GM19372 (cell line): Measurements from ENCODE around the gene NKG7.

Source experiments
- ATAC-seq: cut with Tn5 transposase; IDR thresholded peaks from one replicate; pipeline ENCODE4 v1.9.1; 2021; ENCODE audit warnings: mild to moderate bottlenecking, low read depth, moderate library complexity; ENCODE audit not compliant: unreplicated experiment

Gene NKG7

GRCh38 chr19:51392701-51393100 is 20.2 kb upstream of the NKG7 start:
- ATAC-seq = no peak

- ATAC-seq = no peak
These were observed 18.7 kb upstream of the NKG7 start for GRCh38 chr19:51391073-51391611.

GRCh38 chr19:51389143-51389542 is 16.7 kb upstream of the NKG7 start:
- no peak for ATAC-seq

DNA sequence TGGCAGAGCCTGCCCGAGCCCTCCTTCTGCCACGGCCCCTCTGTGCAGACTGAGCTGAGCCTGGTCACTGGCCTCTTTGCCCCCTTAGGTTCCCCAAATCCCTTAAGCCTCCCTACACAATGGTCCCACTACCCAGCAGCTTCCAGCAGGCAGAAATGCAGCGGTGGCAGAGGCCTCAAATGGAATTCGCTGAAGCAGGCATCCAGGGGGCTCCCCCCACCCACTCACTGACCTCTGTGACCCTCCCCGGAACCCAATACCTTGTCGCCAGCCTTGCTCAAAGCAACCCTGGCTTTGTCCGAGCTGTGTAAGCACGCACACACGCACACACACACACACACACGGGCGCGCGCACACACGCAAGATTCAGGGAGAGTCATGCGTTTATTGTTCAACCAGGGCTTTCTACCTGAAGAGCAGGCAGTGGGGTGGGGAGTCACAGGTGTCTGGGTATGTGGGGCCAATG is 15.5 kb upstream of the NKG7 start, which contains the start of gene LIM2:
LIM2 (minus strand) TSS at position 51 of the 466 bp plus-strand sequence. CDS start 531 bp downstream, outside the sequence.
- no peak for ATAC-seq

DNA sequence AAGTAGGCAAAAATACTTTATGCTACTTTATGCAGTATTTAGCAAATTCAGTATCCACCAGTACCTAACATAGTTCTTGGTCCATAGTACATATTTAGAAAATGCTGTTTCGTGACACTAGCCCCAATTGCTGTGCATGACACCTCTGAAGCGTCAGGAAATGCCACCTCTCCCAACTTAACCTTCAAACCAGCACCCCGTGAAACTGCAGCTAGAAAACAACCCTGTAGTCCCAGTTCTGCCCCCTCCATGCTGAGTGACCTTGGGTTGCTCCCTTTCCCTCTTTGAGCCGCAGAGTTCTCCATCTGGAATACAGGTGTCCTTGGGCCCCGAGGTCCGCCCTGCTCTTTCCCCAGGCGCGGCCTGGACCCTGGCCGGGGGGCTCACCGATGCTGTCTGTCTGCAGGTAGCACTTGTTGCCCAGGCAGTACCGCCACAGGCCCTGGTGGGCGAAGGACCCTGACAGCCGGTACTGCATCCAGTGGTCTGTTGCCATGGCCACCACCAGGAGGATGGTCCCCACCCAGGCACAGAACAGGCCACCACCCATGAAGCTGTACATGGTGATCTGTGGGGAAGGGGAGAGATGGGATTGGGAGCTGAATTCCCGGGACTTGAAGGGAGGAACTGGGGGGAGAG is 14.5 kb upstream of the NKG7 start:
- no peak for ATAC-seq

GRCh38 chr19:51382004-51382403 is 9.6 kb upstream of the NKG7 start:
- no peak for ATAC-seq

DNA sequence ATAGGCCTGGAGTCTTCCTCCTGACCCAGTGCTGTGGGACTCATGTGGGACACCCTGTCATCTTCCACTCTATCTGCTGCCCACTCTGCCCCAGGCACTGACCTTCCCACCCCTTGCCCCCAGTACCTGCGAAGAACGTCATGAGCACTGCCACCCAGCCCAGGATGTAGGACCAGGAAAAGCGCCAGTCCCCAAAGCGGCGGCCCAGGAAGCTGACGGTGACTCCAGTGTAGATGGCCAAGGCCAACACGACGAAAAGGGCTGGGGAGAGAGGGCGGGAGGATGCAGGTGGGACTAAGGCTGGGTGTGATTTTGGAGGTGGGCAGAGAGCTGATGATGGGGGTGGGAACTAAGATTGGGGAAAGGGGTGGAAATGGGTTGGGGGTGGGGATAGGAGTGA is 7.9 kb upstream of the NKG7 start:
- no peak for ATAC-seq

DNA sequence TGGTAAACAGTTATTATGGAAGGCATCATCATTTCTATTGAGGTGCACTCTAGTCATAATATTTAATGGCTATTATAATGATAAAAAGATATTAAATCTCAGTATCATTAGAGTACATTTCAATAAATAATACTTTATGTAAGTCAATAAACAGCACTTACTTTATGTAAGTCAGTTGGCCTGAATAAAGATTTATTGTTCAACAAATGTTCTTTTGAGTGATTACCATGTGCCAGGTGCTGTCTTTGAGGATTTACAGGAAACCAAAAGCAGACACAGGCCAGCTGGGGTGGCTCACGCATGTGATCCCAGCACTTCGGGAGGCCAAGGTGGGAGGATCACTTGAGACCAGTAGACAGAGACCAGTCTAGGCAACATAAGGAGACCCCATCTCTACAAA is 5.0 kb upstream of the NKG7 start:
- no peak for ATAC-seq

GRCh38 chr19:51375504-51376221 is 3.2 kb upstream of the NKG7 start:
- no peak for ATAC-seq

- no peak for ATAC-seq
These were observed 319 bp downstream of the NKG7 start for GRCh38 chr19:51372021-51372648.

DNA sequence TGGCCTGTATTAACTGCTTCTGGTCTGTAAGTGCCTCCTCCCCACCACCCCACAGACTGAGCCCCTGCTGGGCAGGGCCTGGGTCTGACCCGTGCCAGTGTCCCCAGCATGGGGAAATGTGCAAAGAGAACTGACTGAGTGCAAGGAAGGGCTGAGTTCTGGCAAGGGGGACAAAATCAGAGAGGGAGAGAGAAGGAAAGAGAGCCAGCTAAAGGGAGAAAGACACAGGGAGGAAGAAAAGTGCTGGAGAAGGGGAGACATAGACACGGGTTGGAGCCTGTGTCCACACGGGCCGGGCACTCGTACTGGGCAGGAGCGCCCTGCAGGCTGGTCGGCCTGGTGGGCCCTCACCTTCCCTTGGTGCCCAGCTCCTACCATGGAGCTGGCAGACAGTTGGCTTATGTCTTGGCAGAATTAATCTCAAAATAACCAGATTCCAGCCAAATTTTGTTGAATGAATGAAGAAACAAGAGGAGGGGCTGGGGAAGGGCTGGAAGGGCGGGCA is 1.2 kb downstream of the NKG7 start:
- ATAC-seq = no peak

DNA sequence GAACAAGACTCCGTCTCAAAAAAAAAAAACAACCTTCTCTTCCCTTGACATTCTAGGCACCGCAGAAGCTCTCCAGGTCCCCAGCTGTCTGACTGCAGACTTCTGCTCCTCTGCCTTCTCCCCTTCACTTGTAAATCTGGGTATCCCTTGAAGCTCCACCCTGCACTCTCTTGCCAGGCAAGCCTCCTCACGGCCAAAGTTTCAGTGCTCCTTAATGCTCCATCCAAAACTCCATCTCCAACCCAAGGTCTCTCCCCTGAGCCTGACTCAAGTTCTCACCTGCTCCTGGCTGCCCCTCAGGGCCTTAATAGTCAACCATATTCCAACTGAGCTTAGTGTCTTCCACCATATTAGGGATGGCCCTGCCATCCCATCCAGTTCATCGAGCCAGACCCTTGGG is 2.2 kb downstream of the NKG7 start:
- no peak for ATAC-seq

DNA sequence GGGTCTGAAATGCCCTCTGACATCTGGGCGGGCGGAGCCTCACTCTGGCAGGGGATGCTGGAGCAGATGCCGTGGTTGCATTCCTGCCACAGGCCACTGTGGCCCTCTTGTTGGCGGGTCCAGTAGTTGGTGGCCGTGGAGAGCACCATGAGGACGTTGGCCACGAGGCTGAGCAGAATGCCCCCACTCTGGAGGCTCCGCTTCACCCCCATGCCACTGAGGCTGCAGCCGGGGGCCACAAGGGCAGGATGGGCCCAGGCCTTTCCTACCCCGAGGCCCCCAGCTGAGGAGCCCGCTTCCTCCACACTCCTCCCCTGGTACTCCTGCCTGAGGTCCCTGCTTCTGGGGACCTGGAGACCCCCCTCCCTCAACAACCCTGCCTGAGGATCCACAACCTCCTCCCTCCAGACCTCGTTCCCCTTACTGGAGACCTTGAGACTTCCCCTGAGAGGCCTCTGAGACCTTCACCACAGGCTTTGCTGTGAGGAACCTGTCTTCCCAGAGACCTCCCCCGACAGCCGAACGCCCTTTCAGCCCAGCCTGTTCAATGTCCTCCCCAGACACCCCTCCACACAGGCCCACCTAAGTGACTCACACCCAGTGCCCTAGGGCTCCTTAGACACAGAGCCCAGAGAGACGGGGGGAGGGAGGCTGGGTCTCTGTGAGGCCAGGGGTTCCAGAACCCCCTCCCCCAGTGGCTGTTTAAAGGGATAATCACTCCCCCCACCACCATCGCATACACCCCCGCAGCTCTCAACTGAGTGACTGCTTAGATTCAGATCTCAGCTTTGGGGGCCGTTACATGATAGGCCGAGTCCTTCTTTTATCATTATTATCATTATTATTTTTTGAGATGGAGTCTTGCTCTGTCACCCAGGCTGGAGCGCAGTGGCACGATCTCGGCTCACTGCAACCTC is 3.8 kb downstream of the NKG7 start, which contains the start of gene CLDND2:
CLDND2 (minus strand) TSS at position 638 of the 917 bp plus-strand sequence; CDS start at position 212, 426 bp downstream.
- no peak for ATAC-seq

DNA sequence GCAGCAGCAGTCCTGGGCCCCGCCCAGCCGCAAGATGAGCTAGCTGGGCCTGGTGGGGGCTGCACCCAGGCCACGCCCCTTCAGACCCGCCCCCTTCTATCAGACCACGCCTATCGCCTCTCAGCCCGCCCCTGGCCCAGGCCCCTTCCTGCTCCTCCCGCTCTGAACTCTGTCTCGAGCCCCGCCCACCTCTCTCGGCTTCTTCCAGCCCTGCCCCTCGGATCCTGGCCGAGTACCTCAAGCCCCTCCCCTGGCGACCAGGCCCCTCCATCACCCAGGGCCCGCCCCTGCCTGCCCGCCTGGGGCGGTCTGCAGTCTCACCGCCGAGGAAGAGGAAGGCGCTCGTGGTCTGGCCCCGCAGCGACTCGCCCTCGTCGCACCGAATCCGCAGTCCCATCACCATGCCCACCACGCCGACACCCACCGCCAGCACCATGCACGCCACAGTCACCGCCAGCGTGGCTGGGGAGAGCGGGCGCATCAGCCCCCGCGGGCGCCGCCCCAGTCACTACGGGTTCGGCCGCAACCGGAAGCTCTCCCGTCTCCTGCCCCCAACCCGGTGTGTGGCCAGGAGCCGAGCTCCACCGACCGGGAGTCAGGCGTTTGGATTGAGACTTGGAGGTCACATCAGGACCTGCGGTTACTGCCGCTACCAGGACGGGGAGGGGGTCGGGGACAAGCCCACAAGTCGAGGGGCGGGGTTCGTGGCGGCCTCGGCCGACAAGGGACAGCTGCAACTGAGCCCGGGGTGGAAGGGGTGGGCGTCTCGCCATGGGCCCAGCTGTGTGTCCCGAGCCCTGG is 4.7 kb downstream of the NKG7 start:
- peak; percentile 73 for ATAC-seq

DNA sequence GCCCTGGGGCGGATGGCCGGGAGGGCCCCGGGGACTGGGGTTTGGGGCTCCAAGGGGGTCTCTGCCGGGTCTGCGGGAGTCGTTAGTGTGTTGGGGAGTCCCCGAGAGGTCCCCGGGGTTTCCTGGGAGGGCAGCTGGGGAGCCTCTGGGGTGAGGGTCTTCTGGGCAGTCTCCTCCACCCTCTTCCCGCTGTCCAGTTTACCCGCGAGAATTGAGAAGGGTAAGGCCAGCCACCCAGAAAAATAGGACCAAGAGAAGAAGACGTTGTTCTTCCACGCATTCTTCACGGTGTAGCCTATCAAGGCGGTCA is 5.2 kb downstream of the NKG7 start:
- ATAC-seq = no peak

DNA sequence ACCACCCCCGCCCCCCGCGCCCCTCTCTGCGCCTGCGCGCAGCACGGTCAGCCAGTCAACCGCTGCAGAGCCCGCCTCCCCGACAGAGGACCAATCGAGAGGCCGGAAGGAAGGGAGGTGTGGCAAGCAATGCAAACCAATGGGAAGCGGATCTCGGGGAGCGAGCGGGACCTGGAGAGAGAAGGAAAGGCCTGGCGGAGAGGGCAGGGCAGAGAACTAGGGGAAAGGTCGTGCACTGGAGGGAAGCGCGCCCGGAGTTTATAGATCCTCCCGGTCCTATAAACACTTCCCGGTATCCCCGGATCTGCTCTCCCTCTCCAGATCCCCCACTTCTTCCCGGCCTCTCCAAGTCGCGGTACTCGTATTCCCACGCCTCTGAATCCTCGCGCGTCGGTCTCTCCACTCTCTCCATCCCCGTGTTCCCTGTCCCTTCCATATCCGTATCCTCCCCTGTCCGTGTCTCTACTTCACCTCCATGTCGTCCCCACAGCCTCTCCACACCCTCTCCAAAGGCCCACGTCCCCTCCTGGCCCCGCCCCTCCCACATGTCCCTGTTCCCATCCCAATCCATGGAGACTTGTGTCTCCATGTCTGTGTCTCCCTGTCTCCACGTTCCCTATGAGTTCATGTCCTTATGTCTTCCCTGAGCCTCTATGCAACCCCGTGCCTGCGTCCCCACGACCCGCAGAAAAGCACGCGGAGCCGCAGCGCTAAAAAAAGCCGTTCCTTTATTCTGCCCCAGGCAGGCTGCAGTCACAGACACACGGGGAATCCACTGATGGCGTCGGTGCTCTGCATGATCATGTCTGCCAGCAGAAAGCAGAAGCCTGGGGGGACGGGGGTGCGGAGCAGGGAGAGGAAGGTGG is 5.8 kb downstream of the NKG7 start:
- ATAC-seq = peak; percentile 40

- no peak for ATAC-seq
These were observed 6.5 kb downstream of the NKG7 start, which contains the start of gene ETFB for GRCh38 chr19:51365965-51366388. Gene ETFB (minus strand): TSS chr19:51366388. CDS start chr19:51366326, 62 bp downstream.
